ENCODE data around the gene PDCD5.
"Not testable (repeated sequence)": the region's sequence is repeated elsewhere in the genome, so short reads cannot be mapped to it uniquely, and the experiment has no call there.

Gene PDCD5

GRCh38 chr19:32580901-32581704 is at the start of gene PDCD5:
Gene PDCD5, plus strand, starts transcription at chr19:32581190. Its CDS starts 72 bp downstream, at chr19:32581262.
- FAIRE-seq, result no peak

- no peak for FAIRE-seq
Observed at GRCh38 chr19:32532233-32532632, 48.8 kb upstream of the PDCD5 start.

GRCh38 chr19:32537580-32537979 is 43.4 kb upstream of the PDCD5 start:
- FAIRE-seq, result no peak

GRCh38 chr19:32539240-32539916 is 41.6 kb upstream of the PDCD5 start:
- no peak for FAIRE-seq

GRCh38 chr19:32540621-32541020 is 40.4 kb upstream of the PDCD5 start:
- FAIRE-seq, result no peak

GRCh38 chr19:32541376-32541775 is 39.6 kb upstream of the PDCD5 start:
- FAIRE-seq, result not testable (repeated sequence)

- no peak for FAIRE-seq
Observed at GRCh38 chr19:32542477-32543108, 38.4 kb upstream of the PDCD5 start.

GRCh38 chr19:32543115-32543900 is 37.7 kb upstream of the PDCD5 start:
- FAIRE-seq, result no peak

- FAIRE-seq, result no peak
Observed at GRCh38 chr19:32544917-32545316, 36.1 kb upstream of the PDCD5 start.

GRCh38 chr19:32550666-32551065 is 30.3 kb upstream of the PDCD5 start:
- no peak for FAIRE-seq

- FAIRE-seq, result no peak
Observed at GRCh38 chr19:32555786-32556185, 25.2 kb upstream of the PDCD5 start.

GRCh38 chr19:32558607-32559228 is 22.3 kb upstream of the PDCD5 start:
- FAIRE-seq, result no peak

GRCh38 chr19:32563761-32564160 is 17.2 kb upstream of the PDCD5 start:
- FAIRE-seq, result no peak

- FAIRE-seq, result no peak
Observed at GRCh38 chr19:32566246-32566830, 14.7 kb upstream of the PDCD5 start.

GRCh38 chr19:32567486-32567885 is 13.5 kb upstream of the PDCD5 start:
- no peak for FAIRE-seq

- FAIRE-seq, result peak; percentile 65
Observed at GRCh38 chr19:32570081-32570785, 10.8 kb upstream of the PDCD5 start.

- FAIRE-seq, result not testable (repeated sequence)
Observed at GRCh38 chr19:32571471-32572075, 9.4 kb upstream of the PDCD5 start.

GRCh38 chr19:32572700-32573491 is 8.1 kb upstream of the PDCD5 start:
- FAIRE-seq, result not testable (repeated sequence)

GRCh38 chr19:32573492-32573794 is 7.5 kb upstream of the PDCD5 start:
- FAIRE-seq, result no peak

- FAIRE-seq, result no peak
Observed at GRCh38 chr19:32576790-32577189, 4.2 kb upstream of the PDCD5 start.

Data from TTC549 (cell line).